ENCODE data around the gene SORL1. TPM values are rescaled to one million over a fixed set of nuclear protein-coding genes. Genes with fewer than 3 reads are reported as not detected.

SORL1 gene
- total RNA-seq, 1 experiment from 2014 or later, result 68.3 TPM

GRCh38 chr11:121444526-121444925 is 7.6 kb upstream of the SORL1 start:
- Histone ChIP-seq H4K20me1 (ENCODE audit: control insufficient read depth, insufficient read depth, insufficient read length) (no peaks in the 10 kb centered on the region), H3K14ac (ENCODE audit: insufficient read depth, low read length) (no peak overlapping the region)
- H3K4me1 Mint-ChIP-seq, result peaks cover 36 to 47% of the 10 kb centered on the region in 2 experiments

More at GRCh38 chr11:121444526-121444925, 7.6 kb upstream of the SORL1 start:
- Mint-ChIP-seq H3K27ac (no peak overlapping the region), H3K36me3 (ENCODE audit: insufficient read depth in 1 of 3, low read depth in 3 of 3) (peaks cover 0 to 2% (median 0%) of the 10 kb centered on the region in 3 experiments; a peak in 1 of 7 replicates), H3K27me3 (ENCODE audit: low read depth) (no peaks in the 10 kb centered on the region; the same call in 1 of the 2 replicates), H3K9me3 (no peaks in the 10 kb centered on the region), H3K4me3 (no peak overlapping the region)
- Histone ChIP-seq H2AFZ (ENCODE audit: low read length) (no peak overlapping the region), H3K56ac (ENCODE audit: insufficient read length, low read depth, low read length) (no peak overlapping the region), H3K27me3 (ENCODE audit: insufficient read depth, low read length) (no peaks in the 10 kb centered on the region), H3K27ac (ENCODE audit: insufficient read length, low read depth, low read length) (no peak overlapping the region), H3K23me2 (ENCODE audit: insufficient read length, low read depth, low read length, poor library complexity, severe bottlenecking) (no peaks in the 10 kb centered on the region), H3K4me1 (ENCODE audit: insufficient read depth, low read length) (peaks cover 2% of the 10 kb centered on the region; the same call in 1 of the 2 replicates), H3K9ac (ENCODE audit: extremely low read depth, insufficient read length, low read length) (no peak overlapping the region), H3K79me1 (ENCODE audit: insufficient read depth, low read depth, low read length, poor library complexity, severe bottlenecking) (no peaks in the 10 kb centered on the region), H3K79me2 (ENCODE audit: insufficient read depth, low read length) (no peaks in the 10 kb centered on the region), H3K23ac (ENCODE audit: insufficient read length, low read depth, low read length) (no peak overlapping the region), H3T11ph (ENCODE audit: low read length) (no peak overlapping the region), H2BK15ac (ENCODE audit: low read depth, low read length) (no peak overlapping the region), H4K5ac (ENCODE audit: insufficient read length, low read depth, low read length) (no peak overlapping the region), H2BK120ac (ENCODE audit: low read depth, low read length, poor library complexity, severe bottlenecking) (no peak overlapping the region), H3K18ac (ENCODE audit: insufficient read length, low read depth, low read length) (no peak overlapping the region), H3K4ac (ENCODE audit: low read depth, low read length) (no peak overlapping the region), H2BK20ac (ENCODE audit: low read depth, low read length, poor library complexity, severe bottlenecking) (no peak overlapping the region), H3K9me3 (ENCODE audit: control insufficient read depth, low read depth, low read length) (no peaks in the 10 kb centered on the region), H4K91ac (ENCODE audit: insufficient read length, low read depth, low read length) (no peak overlapping the region), H2AK5ac (ENCODE audit: insufficient read length, low read length) (no peak overlapping the region), H4K8ac (replicated peaks; ENCODE audit: insufficient read length, low read depth, low read length) (no peak overlapping the region), H2BK12ac (ENCODE audit: insufficient read length, low read depth, low read length) (no peak overlapping the region), H3K4me2 (ENCODE audit: insufficient read depth, insufficient read length, low read length) (no peak overlapping the region), H2BK5ac (ENCODE audit: insufficient read length, low read length) (no peak overlapping the region)
- no CpG with 5 or more reads among the region's 3 CpGs for WGBS (ENCODE audit: extremely low coverage, insufficient read length, low lambda C conversion rate)
- TF ChIP-seq, protein P1, sequence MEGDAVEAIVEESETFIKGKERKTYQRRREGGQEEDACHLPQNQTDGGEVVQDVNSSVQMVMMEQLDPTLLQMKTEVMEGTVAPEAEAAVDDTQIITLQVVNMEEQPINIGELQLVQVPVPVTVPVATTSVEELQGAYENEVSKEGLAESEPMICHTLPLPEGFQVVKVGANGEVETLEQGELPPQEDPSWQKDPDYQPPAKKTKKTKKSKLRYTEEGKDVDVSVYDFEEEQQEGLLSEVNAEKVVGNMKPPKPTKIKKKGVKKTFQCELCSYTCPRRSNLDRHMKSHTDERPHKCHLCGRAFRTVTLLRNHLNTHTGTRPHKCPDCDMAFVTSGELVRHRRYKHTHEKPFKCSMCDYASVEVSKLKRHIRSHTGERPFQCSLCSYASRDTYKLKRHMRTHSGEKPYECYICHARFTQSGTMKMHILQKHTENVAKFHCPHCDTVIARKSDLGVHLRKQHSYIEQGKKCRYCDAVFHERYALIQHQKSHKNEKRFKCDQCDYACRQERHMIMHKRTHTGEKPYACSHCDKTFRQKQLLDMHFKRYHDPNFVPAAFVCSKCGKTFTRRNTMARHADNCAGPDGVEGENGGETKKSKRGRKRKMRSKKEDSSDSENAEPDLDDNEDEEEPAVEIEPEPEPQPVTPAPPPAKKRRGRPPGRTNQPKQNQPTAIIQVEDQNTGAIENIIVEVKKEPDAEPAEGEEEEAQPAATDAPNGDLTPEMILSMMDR (conservative IDR thresholded peaks at IDR 0.05), result no peak
- DNase-seq, result no peak

Measured in H9 (cell line).